K562 (cell line): ENCODE measurements around the gene TBX10. TPM values are rescaled to one million over a fixed set of nuclear protein-coding genes. Genes with fewer than 3 reads are reported as not detected.
A peak's percentile ranks its signal among the peaks of the same experiment; 100 is the strongest.

Experiments used
- ESRRB ChIP-seq: fragments of 250-450 bp; sonication (Bioruptor Pico); IDR thresholded peaks from 2 replicates; pipeline ENCODE4 v1.5.0; 2020; ENCODE audit warnings: mild to moderate bottlenecking, moderate library complexity, borderline replicate concordance
- HNRNPUL1 ChIP-seq: fragments of 200-400 bp; formaldehyde crosslinking; IDR thresholded peaks from 2 replicates; pipeline ENCODE4 v1.6.1; 2017; ENCODE audit warnings: low read length
- KLF16 ChIP-seq: IDR thresholded peaks from 2 replicates; pipeline ENCODE4 v1.6.1; 2016; ENCODE audit warnings: antibody characterized with exemption
- MAFG ChIP-seq: fragments of 450-650 bp; conservative IDR thresholded peaks from 2 replicates; pipeline ENCODE4 v1.6.1; 2016; ENCODE audit warnings: missing genetic modification characterization, missing compliant biosample characterization
- NBN ChIP-seq: fragments of 450-650 bp; IDR thresholded peaks from 2 replicates; pipeline ENCODE4 v1.6.1; 2016; ENCODE audit warnings: low read depth, mild to moderate bottlenecking
- NFE2L1 ChIP-seq: fragments of 450-650 bp; IDR thresholded peaks from 2 replicates; pipeline ENCODE4 v1.6.1; 2016; ENCODE audit warnings: missing genetic modification characterization, low read depth, mild to moderate bottlenecking, missing compliant biosample characterization, moderate library complexity, borderline replicate concordance
- TEAD2 ChIP-seq: fragments of 450-650 bp; IDR thresholded peaks from 2 replicates; pipeline ENCODE4 v1.6.1; 2016; ENCODE audit warnings: missing genetic modification characterization, control low read depth, missing compliant biosample characterization
- TSC22D4 ChIP-seq: fragments of 450-650 bp; IDR thresholded peaks from 2 replicates; pipeline ENCODE4 v1.6.1; 2016; ENCODE audit warnings: missing genetic modification characterization, missing biosample characterization, control low read depth
- ZFX ChIP-seq: sonication (generic); formaldehyde crosslinking; IDR thresholded peaks from 2 replicates; pipeline ENCODE4 v1.8.0; 2022; ENCODE audit warnings: mild to moderate bottlenecking, missing genetic modification reagents, moderate library complexity
- ZNF324 ChIP-seq: fragments of 250-450 bp; sonication (Bioruptor Pico); IDR thresholded peaks from 2 replicates; pipeline ENCODE4 v1.4.0; 2020; ENCODE audit warnings: mild to moderate bottlenecking
- polyA plus RNA-seq, 8 experiments: library from polyadenylated mRNA; depleted of rRNA in 4 of 8; stranded (reverse) in 5 of 8; unstranded in 3 of 8; fragments of >200 nt; fragmentation: Nextera tagmentation in 2 of 8; fragmentation: Illumina TruSeq in 1 of 8; extraction: Ambion mirVana in 2 of 8; extraction: Trizol in 1 of 8; gene quantifications; 2 replicates each; pipeline versions ENCODE4 v1.2.1 to v1.2.3, GENCODE V29; 2011 to 2014; ENCODE audit warnings: inconsistent platforms in 1 of 8, missing spikeins in 1 of 8
- total RNA-seq, 7 experiments: library from RNA; depleted of rRNA in 6 of 7; stranded (reverse); fragments of >200 nt in 6 of 7; fragmentation: Illumina TruSeq in 2 of 7; extraction: Trizol in 2 of 7; gene quantifications; 2 replicates each; pipeline versions ENCODE4 v1.2.1 to v1.2.3, GENCODE V29; 2011 to 2021; ENCODE audit warnings: low replicate concordance in 1 of 7
- TF ChIP-seq, protein P1 (sequence below): fragments of 250-450 bp; sonication (Bioruptor Pico); IDR thresholded peaks from 2 replicates; pipeline ENCODE4 v1.5.0; 2021
- TF ChIP-seq, protein P2 (sequence below): IDR thresholded peaks from 2 replicates; pipeline ENCODE4 v1.6.1; 2011; ENCODE audit not compliant: insufficient read length; ENCODE audit errors: extremely low read depth
- TF ChIP-seq, protein P3 (sequence below), 2 experiments: IDR thresholded peaks; 2 replicates each; pipeline ENCODE4 v1.6.1; 2012; ENCODE audit warnings: improper control_type of control experiment in 2 of 2, low read depth in 2 of 2, low read length in 2 of 2, borderline replicate concordance in 1 of 2
- TF ChIP-seq, protein P4 (sequence below): fragments of 250-450 bp; sonication (Bioruptor Pico); IDR thresholded peaks from 2 replicates; pipeline ENCODE4 v1.4.0; 2020; ENCODE audit warnings: mild to moderate bottlenecking, moderate library complexity, borderline replicate concordance
- TF ChIP-seq, protein P5 (sequence below): fragments of 450-650 bp; formaldehyde crosslinking; IDR thresholded peaks from 2 replicates; pipeline ENCODE4 v1.4.0; 2020; ENCODE audit warnings: mild to moderate bottlenecking, moderate library complexity
- TF ChIP-seq, protein P6 (sequence below), 2 experiments: IDR thresholded peaks; 2 replicates each; pipeline ENCODE4 v1.6.1; 2011; ENCODE audit warnings: borderline replicate concordance in 1 of 2, control low read depth in 1 of 2, low read depth in 1 of 2, low read length in 1 of 2, mild to moderate bottlenecking in 1 of 2, mixed read lengths in 1 of 2, moderate library complexity in 1 of 2; ENCODE audit not compliant: insufficient read depth in 1 of 2, insufficient read length in 1 of 2, poor library complexity in 1 of 2, severe bottlenecking in 1 of 2; ENCODE audit errors: extremely low read depth in 1 of 2

Gene TBX10
- total and polyA plus RNA-seq, 9 of the 15 experiments (the other 6 are each of a cell fraction or from before 2014, with no cell fraction given): not detected

DNA sequence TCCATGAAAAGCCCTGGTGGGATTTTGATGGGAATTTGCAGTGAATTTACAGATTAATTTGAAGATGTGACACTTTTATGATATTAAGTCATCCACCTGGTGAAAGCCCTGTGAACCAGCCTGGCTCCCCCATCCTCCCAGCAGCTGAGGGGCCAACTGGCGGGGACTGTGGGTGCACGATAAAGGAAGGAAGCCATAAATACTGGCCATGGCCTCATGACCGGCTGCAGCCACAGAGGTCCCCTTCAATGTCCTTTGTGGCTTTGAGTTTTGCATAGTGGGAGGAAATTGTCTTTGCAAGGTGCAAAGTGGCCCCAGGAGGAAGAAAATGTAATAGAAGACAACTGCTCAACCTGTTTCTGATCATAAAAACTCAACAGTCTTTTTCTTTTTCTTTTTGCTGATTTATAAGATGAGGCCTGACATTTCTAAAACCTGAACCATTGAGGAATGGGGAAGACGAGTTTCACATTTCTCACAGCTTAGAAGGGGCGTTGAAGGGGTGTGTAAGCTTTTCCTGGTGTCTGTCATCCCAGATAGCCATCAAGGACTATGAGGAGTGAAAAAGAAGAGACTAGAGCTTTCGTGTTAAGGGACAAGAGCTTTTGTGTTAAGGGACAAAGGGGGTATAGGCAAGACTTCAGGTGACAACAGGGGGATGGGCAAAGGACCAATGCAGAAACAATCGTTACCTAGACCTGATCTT is 39.1 kb downstream of the TBX10 start (continued):
- TF ChIP-seq, protein P1, sequence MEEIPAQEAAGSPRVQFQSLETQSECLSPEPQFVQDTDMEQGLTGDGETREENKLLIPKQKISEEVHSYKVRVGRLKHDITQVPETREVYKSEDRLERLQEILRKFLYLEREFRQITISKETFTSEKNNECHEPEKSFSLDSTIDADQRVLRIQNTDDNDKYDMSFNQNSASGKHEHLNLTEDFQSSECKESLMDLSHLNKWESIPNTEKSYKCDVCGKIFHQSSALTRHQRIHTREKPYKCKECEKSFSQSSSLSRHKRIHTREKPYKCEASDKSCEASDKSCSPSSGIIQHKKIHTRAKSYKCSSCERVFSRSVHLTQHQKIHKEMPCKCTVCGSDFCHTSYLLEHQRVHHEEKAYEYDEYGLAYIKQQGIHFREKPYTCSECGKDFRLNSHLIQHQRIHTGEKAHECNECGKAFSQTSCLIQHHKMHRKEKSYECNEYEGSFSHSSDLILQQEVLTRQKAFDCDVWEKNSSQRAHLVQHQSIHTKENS (CRISPR knock-in tag): no peak
- TF ChIP-seq HNRNPUL1 (no peak), TEAD2 (no peak), ZFX (CRISPR knock-in tag) (no peak), ZNF324 (CRISPR knock-in tag) (no peak), NFE2L1 (tag) (no peak), TSC22D4 (tag) (no peak), KLF16 (peak; percentile 92), MAFG (tag) (no peak), ESRRB (no peak), NBN (0 out of 2 replicates have a peak, but pooled peaks have one; percentile 35)
- TF ChIP-seq, protein P2, sequence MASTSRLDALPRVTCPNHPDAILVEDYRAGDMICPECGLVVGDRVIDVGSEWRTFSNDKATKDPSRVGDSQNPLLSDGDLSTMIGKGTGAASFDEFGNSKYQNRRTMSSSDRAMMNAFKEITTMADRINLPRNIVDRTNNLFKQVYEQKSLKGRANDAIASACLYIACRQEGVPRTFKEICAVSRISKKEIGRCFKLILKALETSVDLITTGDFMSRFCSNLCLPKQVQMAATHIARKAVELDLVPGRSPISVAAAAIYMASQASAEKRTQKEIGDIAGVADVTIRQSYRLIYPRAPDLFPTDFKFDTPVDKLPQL: no peak
- TF ChIP-seq, protein P3, sequence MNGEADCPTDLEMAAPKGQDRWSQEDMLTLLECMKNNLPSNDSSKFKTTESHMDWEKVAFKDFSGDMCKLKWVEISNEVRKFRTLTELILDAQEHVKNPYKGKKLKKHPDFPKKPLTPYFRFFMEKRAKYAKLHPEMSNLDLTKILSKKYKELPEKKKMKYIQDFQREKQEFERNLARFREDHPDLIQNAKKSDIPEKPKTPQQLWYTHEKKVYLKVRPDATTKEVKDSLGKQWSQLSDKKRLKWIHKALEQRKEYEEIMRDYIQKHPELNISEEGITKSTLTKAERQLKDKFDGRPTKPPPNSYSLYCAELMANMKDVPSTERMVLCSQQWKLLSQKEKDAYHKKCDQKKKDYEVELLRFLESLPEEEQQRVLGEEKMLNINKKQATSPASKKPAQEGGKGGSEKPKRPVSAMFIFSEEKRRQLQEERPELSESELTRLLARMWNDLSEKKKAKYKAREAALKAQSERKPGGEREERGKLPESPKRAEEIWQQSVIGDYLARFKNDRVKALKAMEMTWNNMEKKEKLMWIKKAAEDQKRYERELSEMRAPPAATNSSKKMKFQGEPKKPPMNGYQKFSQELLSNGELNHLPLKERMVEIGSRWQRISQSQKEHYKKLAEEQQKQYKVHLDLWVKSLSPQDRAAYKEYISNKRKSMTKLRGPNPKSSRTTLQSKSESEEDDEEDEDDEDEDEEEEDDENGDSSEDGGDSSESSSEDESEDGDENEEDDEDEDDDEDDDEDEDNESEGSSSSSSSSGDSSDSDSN (IDR thresholded peaks at IDR 0.05; ENCODE audit: borderline replicate concordance in 1 of 2, low read depth in 2 of 2, low read length in 2 of 2): peak in 1 of 2 experiments; percentile 29; a peak in 1 of 4 replicates
- TF ChIP-seq, protein P4, sequence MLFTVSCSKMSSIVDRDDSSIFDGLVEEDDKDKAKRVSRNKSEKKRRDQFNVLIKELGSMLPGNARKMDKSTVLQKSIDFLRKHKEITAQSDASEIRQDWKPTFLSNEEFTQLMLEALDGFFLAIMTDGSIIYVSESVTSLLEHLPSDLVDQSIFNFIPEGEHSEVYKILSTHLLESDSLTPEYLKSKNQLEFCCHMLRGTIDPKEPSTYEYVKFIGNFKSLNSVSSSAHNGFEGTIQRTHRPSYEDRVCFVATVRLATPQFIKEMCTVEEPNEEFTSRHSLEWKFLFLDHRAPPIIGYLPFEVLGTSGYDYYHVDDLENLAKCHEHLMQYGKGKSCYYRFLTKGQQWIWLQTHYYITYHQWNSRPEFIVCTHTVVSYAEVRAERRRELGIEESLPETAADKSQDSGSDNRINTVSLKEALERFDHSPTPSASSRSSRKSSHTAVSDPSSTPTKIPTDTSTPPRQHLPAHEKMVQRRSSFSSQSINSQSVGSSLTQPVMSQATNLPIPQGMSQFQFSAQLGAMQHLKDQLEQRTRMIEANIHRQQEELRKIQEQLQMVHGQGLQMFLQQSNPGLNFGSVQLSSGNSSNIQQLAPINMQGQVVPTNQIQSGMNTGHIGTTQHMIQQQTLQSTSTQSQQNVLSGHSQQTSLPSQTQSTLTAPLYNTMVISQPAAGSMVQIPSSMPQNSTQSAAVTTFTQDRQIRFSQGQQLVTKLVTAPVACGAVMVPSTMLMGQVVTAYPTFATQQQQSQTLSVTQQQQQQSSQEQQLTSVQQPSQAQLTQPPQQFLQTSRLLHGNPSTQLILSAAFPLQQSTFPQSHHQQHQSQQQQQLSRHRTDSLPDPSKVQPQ (CRISPR knock-in tag): no peak
- TF ChIP-seq, protein P5, sequence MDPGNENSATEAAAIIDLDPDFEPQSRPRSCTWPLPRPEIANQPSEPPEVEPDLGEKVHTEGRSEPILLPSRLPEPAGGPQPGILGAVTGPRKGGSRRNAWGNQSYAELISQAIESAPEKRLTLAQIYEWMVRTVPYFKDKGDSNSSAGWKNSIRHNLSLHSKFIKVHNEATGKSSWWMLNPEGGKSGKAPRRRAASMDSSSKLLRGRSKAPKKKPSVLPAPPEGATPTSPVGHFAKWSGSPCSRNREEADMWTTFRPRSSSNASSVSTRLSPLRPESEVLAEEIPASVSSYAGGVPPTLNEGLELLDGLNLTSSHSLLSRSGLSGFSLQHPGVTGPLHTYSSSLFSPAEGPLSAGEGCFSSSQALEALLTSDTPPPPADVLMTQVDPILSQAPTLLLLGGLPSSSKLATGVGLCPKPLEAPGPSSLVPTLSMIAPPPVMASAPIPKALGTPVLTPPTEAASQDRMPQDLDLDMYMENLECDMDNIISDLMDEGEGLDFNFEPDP (CRISPR knock-in tag): no peak
- TF ChIP-seq, protein P6, sequence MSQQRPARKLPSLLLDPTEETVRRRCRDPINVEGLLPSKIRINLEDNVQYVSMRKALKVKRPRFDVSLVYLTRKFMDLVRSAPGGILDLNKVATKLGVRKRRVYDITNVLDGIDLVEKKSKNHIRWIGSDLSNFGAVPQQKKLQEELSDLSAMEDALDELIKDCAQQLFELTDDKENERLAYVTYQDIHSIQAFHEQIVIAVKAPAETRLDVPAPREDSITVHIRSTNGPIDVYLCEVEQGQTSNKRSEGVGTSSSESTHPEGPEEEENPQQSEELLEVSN (IDR thresholded peaks at IDR 0.05; ENCODE audit: borderline replicate concordance in 1 of 2, extremely low read depth in 1 of 2, insufficient read depth in 1 of 2, insufficient read length in 1 of 2, low read depth in 1 of 2, low read length in 1 of 2, poor library complexity in 1 of 2, severe bottlenecking in 1 of 2): no peak
